Middle frontal gyrus (tissue), 1 donor: ENCODE data around the gene CD209.

ENCODE experiments used
- DNase-seq: peaks from one replicate; pipeline ENCODE4 v3.0.0-alpha.2; 2015; ENCODE audit warnings: low spot score; ENCODE audit errors: extremely low spot score

CD209 gene

GRCh38 chr19:7739211-7739755, 8.1 kb downstream of the CD209 start:
- DNase-seq: no peak

GRCh38 chr19:7738023-7738422, 9.3 kb downstream of the CD209 start:
- DNase-seq: no peak

GRCh38 chr19:7737215-7737614, 10.1 kb downstream of the CD209 start:
- no peak for DNase-seq

- DNase-seq: no peak
Observed at GRCh38 chr19:7736148-7736547, 11.2 kb downstream of the CD209 start.

- DNase-seq: no peak
Observed at GRCh38 chr19:7734220-7735203, 12.8 kb downstream of the CD209 start.

GRCh38 chr19:7733376-7733775, 14.0 kb downstream of the CD209 start:
- DNase-seq: no peak

GRCh38 chr19:7732045-7732444, 15.3 kb downstream of the CD209 start, which contains the start of gene CLEC4G:
TSS of gene CLEC4G (minus strand) at chr19:7732110. CDS start at chr19:7732102, 8 bp downstream.
- DNase-seq: no peak

GRCh38 chr19:7731615-7732014, 15.7 kb downstream of the CD209 start:
- no peak for DNase-seq

GRCh38 chr19:7731218-7731595, 16.1 kb downstream of the CD209 start:
- no peak for DNase-seq

GRCh38 chr19:7730286-7731217, 16.8 kb downstream of the CD209 start:
- DNase-seq: no peak

- DNase-seq: no peak
Observed at GRCh38 chr19:7729831-7730285, 17.5 kb downstream of the CD209 start.

GRCh38 chr19:7729211-7729610, 18.1 kb downstream of the CD209 start:
- DNase-seq: no peak

GRCh38 chr19:7725791-7726190, 21.5 kb downstream of the CD209 start:
- no peak for DNase-seq

- DNase-seq: no peak
Observed at GRCh38 chr19:7722231-7722651, 25.1 kb downstream of the CD209 start.

- DNase-seq: no peak
Observed at GRCh38 chr19:7720351-7720750, 27.0 kb downstream of the CD209 start.

GRCh38 chr19:7718668-7719067, 28.7 kb downstream of the CD209 start:
- DNase-seq: no peak

GRCh38 chr19:7716762-7717161, 30.6 kb downstream of the CD209 start:
- DNase-seq: no peak

- no peak for DNase-seq
Observed at GRCh38 chr19:7715671-7716070, 31.7 kb downstream of the CD209 start.

GRCh38 chr19:7710616-7711015, 36.7 kb downstream of the CD209 start:
- DNase-seq: no peak

GRCh38 chr19:7709932-7710460, 37.3 kb downstream of the CD209 start:
- DNase-seq: no peak

- DNase-seq: no peak
Observed at GRCh38 chr19:7706955-7707456, 40.3 kb downstream of the CD209 start.
